ENCODE data around the gene GABBR2.

Gene GABBR2

DNA sequence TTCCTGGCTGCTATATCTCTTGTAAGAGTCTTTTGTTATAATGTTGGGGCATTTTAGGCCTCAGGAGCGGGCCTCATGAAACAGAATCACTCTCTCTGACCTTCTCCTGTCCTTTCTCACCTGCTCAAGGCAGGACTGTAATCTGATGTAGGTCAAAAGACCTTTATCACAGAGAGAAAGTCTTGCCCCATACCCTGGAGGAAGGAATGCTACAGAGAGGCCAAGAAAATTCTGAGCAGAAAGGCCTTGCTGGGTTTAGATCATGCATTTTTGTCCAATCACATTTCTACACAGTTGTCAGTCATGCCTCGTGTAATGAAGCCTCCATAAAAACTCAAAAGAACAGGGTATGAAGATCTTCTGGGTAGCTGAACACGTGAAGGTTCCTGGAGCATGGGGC is 408.1 kb downstream of the GABBR2 start:
- Mint-ChIP-seq H3K4me1 (peaks cover 24% of the 10 kb centered on the region), H3K27me3 (ENCODE audit: low read depth, poor library complexity) (peaks cover 5% of the 10 kb centered on the region), H3K9me3 (no peaks in the 10 kb centered on the region), H3K36me3 (ENCODE audit: low read depth) (no peaks in the 10 kb centered on the region), H3K27ac (no peak overlapping the region), H3K4me3 (no peak overlapping the region)
- DNase-seq, result no peak
- TF ChIP-seq, protein P1, sequence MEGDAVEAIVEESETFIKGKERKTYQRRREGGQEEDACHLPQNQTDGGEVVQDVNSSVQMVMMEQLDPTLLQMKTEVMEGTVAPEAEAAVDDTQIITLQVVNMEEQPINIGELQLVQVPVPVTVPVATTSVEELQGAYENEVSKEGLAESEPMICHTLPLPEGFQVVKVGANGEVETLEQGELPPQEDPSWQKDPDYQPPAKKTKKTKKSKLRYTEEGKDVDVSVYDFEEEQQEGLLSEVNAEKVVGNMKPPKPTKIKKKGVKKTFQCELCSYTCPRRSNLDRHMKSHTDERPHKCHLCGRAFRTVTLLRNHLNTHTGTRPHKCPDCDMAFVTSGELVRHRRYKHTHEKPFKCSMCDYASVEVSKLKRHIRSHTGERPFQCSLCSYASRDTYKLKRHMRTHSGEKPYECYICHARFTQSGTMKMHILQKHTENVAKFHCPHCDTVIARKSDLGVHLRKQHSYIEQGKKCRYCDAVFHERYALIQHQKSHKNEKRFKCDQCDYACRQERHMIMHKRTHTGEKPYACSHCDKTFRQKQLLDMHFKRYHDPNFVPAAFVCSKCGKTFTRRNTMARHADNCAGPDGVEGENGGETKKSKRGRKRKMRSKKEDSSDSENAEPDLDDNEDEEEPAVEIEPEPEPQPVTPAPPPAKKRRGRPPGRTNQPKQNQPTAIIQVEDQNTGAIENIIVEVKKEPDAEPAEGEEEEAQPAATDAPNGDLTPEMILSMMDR (IDR thresholded peaks at IDR 0.05), result no peak

DNA sequence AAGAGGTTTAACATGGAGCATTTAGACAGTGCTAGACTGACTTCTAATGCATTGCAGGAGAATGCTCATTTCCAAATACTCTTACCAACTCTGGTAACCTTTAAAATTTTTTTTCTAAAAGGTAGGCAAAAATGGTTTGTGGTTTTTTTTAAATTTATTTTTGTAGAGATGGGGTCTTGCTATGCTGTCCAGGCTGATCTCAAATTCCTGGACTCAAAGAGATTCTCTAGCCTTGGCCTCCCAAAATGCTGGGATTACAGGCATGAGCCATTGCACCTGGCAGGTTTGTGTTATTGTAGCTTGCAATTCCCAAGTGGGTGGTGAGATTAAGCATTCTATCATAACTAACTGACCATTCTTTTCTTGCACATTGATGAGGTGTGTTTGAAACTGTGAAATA is 410.3 kb downstream of the GABBR2 start:
- Mint-ChIP-seq H3K4me3 (no peak overlapping the region), H3K4me1 (peaks cover 15% of the 10 kb centered on the region), H3K27me3 (ENCODE audit: low read depth, poor library complexity) (peaks cover 5% of the 10 kb centered on the region), H3K36me3 (ENCODE audit: low read depth) (no peaks in the 10 kb centered on the region), H3K27ac (no peak overlapping the region), H3K9me3 (no peaks in the 10 kb centered on the region)
- no peak for DNase-seq
- TF ChIP-seq, protein P1 (IDR thresholded peaks at IDR 0.05), result no peak

DNA sequence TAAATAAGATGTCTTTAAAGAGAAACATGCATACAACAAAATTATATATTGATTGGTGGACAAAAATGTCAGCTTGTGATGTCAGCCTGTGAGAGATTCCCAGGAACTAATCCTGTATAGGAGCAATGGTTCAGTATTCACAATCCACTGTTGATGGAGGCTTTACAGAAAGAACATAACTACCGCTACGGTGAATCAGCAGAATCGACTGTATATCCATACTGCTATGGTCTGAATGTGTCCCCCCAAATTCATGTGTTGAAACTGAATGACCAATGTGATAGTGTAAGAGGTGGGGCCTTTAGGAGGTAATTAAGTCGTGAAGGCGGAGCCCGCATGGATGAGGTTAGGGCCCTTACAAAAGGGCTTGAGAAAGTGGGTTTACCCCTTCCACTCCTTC is 412.9 kb downstream of the GABBR2 start:
- Mint-ChIP-seq H3K4me3 (no peak overlapping the region), H3K9me3 (no peaks in the 10 kb centered on the region), H3K27ac (no peak overlapping the region), H3K4me1 (no peaks in the 10 kb centered on the region), H3K27me3 (ENCODE audit: low read depth, poor library complexity) (peaks cover 5% of the 10 kb centered on the region), H3K36me3 (ENCODE audit: low read depth) (no peaks in the 10 kb centered on the region)
- TF ChIP-seq, protein P1 (IDR thresholded peaks at IDR 0.05), result no peak
- no peak for DNase-seq

DNA sequence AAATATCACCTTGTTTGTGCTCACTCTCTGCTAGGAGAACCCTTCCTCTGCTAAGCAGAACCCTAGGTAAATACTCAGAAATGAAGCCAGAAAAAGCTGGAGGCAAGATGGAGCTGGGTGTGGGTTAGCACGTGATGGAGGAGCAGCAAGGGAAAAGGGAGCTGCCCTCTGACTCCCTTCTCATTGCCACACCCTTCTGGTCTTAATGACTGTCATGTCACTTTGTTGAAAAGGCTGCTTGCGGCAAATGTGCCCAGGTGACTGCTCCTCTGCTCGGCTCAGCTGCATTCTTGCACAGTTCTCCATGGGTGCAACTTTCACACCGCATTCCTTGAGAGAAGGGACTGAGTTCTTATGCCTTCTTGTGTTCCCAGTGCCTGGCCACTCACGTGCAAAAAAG is 416.9 kb downstream of the GABBR2 start:
- no peaks in the 10 kb centered on the region for H3K27me3 Mint-ChIP-seq (ENCODE audit: low read depth, poor library complexity)
- peaks cover 8% of the 10 kb centered on the region for H3K4me1 Mint-ChIP-seq
- H3K36me3 Mint-ChIP-seq (ENCODE audit: low read depth), result no peaks in the 10 kb centered on the region
- H3K9me3 Mint-ChIP-seq, result no peaks in the 10 kb centered on the region
- H3K27ac Mint-ChIP-seq, result no peak overlapping the region
- TF ChIP-seq, protein P1 (IDR thresholded peaks at IDR 0.05), result no peak
- H3K4me3 Mint-ChIP-seq, result no peak overlapping the region
- DNase-seq, result no peak

DNA sequence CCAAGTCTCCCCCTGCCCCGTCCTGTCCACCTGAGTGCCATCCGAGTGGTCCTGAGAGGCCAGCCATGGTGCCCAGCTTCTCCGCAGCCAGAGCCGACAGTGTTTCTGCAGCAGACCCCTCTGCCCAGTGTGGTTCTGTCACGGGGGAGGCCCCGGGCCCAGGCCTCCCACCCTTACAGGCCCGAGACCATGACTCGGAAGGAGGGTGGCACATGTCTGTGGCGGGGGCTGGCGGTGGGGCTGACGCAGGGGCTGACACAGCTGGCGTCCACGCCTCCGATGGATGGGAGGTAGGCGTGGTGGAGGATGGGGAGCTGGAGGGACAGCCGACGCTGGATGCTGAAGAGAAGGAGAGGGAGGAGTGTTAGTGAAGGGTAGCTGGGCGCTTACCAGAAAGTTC is 418.3 kb downstream of the GABBR2 start:
- no peak overlapping the region for H3K4me3 Mint-ChIP-seq
- H3K4me1 Mint-ChIP-seq, result peaks cover 8% of the 10 kb centered on the region
- DNase-seq, result no peak
- H3K36me3 Mint-ChIP-seq (ENCODE audit: low read depth), result no peaks in the 10 kb centered on the region
- H3K27me3 Mint-ChIP-seq (ENCODE audit: low read depth, poor library complexity), result no peaks in the 10 kb centered on the region
- H3K9me3 Mint-ChIP-seq, result no peaks in the 10 kb centered on the region
- no peak overlapping the region for H3K27ac Mint-ChIP-seq
- TF ChIP-seq, protein P1 (IDR thresholded peaks at IDR 0.05), result no peak

DNA sequence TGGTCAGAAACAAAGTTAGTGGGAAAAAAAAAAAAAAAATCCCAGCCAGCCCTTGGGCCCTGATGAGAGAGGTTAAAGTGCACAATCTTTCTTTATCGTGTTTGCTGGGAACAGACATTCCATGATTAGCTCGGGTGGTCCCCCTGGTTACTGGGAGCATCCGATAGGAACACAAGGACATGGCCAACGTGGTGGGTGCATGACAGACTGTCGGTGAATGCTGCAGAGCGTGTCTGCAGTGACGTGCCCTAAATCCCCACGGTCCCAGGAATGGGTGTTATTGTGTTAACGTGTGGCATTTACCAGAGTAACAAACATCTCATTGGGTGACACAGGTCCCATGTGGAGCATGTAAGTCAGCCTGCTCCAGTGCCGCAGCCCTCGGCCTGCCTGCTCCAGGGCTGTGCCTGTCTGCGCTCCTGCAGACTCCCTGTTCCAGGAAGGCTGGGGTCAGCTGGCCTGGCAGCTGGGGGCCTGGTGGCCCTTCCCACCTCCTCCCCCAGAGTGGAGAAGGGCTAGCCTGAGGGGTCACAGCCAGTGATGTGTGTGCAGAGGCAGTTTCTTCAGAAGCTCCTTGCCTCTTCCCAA is 419.0 kb downstream of the GABBR2 start:
- no peak for DNase-seq
- Mint-ChIP-seq H3K4me1 (peaks cover 8% of the 10 kb centered on the region), H3K27me3 (ENCODE audit: low read depth, poor library complexity) (peaks cover 1% of the 10 kb centered on the region), H3K27ac (no peak overlapping the region), H3K9me3 (no peaks in the 10 kb centered on the region), H3K36me3 (ENCODE audit: low read depth) (no peaks in the 10 kb centered on the region), H3K4me3 (no peak overlapping the region)
- TF ChIP-seq, protein P1 (IDR thresholded peaks at IDR 0.05), result no peak

All from nephron progenitor cell (in vitro differentiated cells).